ENCODE results near the gene ADD2.

GRCh38 chr2:70806013-70806412, 38.0 kb upstream of the ADD2 start:
- TF ChIP-seq EZH2 (IDR thresholded peaks at IDR 0.05; ENCODE audit: low read depth) (no peak), CTCF (conservative IDR thresholded peaks at IDR 0.05) (no peak)

Data from PC-9 (cell line).